ENCODE data around the gene ING5. TPM values are rescaled to one million over a fixed set of nuclear protein-coding genes. Genes with fewer than 3 reads are reported as not detected.
"Not testable (repeated sequence)": the region's sequence is repeated elsewhere in the genome, so short reads cannot be mapped to it uniquely, and the experiment has no call there.

Gene ING5
- total RNA-seq, 1 experiment from 2014 or later = 22.2 TPM

DNA sequence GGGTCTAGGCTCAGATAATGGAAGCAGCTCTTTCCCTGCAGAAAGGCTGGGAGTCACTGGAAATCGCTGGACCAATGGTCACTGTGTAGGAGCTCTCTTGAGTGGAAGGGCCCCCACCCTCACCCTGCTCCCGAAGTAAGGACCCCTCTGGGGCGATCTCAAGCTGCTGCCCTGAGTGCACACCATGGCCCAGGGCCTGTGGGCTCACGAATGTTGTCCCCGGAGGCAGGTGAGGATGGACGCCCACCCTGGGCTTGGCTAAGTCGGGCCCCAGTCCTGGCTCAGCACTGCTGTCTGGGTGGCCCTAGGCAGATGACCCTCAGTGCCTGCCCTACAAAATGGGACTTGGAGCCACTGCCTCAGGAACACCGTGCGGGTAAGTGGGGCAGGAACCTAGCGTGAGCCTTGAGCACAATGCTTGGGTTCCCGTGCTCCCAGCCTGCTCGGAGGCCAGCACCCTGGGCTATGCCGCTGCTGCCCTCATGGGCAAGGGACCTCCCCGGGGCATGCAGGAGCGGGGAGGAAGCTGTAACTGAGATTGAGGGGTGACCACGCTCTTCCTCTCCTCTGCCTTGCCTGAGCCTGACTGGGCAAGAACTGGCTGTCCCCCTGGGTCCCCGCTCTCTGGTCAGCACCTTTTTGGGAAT lies 36.3 kb downstream of the ING5 start:
- no peak for DNase-seq (ENCODE audit: low read depth)

DNA sequence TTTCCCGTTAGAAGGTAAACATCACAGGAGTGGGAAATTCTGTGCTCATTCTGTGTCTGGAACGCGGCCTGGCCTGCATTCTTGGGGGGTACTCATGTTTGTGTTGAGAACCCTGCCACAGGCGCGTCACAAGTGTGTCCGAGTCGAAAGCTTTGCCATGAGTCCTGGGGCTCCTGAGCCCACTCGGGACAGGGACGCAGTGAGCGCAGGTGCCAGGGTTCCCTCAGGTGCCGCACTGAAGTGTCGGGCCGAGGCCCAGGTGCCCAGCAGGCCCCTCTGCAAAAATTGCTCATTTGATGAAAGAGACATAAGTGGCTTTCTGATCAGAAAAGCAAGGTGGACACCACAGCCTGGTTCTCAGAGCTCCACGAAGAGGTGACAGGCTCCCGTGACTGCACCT lies 37.3 kb downstream of the ING5 start:
- DNase-seq (ENCODE audit: low read depth) = no peak

DNA sequence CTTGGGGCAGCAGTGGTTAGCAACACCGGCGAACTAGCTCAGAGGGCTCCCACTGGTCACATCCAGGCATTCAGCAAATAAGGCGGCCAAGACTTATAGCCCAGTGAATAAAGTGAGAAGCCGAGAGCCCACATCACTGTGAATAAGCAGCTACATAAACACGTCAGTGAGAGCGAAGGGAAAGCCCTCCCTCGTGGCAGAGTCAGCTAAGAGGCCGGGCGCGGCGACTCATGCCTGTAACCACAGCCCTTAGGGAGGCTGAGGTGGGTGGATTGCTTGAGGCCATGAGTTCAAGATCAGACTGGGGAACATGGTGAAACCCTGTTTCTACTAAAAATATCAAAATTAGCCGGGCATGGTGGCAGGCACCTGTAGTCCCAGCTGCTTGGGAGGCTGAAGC lies 37.8 kb downstream of the ING5 start:
- peak; percentile 64 for DNase-seq (ENCODE audit: low read depth)

DNA sequence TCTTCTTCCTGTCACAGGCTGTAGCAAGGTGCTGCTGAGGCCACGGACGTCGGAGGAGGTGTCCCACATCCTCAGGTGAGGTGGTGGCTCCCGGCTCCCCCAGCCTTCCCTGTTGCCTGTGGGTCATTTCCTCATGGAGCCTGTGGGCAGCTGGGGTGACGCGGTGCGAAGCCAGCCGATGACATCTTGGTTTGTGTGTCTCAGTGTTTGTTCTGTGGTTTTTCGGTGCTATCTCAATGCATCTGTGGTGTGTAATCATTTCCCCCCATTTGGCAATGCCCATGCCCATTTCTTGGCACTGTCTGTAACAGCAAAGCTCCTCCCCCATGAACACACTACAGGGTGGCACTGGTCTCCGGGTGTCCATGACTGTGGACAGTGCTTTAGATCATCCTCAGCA lies 39.2 kb downstream of the ING5 start:
- DNase-seq (ENCODE audit: low read depth) = peak; percentile 82

DNA sequence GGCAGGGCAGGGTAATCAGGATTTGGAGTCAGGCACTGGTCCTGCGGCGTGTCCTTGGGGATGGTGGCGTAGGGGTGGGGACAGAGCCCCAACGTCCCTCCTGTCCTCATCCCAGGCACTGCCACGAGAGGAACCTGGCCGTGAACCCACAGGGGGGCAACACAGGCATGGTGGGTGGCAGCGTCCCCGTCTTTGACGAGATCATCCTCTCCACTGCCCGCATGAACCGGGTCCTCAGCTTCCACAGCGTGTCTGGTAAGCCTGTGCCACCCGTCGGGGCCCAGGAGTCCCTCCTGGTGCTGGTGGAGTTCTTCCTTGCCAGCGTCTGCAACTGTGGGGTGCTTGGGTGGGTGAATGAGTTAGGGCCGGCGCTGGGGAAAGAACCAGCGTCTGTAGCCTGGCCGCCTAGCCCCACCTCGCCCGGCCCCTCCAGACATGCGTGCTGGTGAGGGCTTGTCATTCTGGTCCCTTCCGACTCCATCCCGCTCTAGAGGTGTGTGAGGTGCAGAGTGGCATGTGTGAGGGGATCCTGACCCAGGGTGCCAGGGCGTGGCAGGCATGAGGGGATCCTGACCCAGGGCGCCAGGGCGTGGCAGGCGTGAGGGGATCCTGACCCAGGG lies 40.6 kb downstream of the ING5 start:
- no peak for DNase-seq (ENCODE audit: low read depth)

DNA sequence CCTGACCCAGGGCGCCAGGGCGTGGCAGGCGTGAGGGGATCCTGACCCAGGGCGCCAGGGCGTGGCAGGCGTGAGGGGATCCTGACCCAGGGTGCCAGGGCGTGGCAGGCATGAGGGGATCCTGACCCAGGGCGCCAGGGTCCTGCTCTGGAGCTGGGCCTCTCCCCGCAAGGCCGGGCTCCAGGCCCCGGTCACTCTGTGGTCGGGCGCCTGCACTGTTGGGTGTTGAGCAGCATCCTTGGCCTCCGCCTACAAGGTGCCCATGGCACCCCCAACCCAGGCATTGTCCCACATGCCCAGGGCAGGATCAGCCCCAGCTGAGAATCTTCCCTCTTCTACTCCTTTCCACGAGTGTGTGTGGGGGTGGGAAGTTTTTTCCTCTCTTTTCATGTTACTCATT lies 41.2 kb downstream of the ING5 start:
- not testable (repeated sequence) for DNase-seq (ENCODE audit: low read depth)

DNA sequence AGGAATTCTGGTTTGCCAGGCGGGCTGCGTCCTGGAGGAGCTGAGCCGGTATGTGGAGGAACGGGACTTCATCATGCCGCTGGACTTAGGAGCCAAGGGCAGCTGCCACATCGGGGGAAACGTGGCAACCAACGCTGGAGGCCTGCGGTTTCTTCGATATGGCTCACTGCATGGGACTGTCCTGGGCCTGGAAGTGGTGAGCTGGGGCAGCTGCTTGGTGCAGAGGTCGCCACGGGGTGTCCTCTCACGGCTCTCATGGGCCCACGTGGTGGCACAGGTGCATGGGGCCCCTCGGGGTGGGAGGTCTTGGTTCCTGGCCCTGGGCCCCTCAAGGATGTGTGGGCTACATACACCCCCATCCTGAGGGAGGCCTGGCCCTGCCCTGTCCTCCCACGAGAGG lies 41.8 kb downstream of the ING5 start:
- DNase-seq (ENCODE audit: low read depth) = no peak

DNA sequence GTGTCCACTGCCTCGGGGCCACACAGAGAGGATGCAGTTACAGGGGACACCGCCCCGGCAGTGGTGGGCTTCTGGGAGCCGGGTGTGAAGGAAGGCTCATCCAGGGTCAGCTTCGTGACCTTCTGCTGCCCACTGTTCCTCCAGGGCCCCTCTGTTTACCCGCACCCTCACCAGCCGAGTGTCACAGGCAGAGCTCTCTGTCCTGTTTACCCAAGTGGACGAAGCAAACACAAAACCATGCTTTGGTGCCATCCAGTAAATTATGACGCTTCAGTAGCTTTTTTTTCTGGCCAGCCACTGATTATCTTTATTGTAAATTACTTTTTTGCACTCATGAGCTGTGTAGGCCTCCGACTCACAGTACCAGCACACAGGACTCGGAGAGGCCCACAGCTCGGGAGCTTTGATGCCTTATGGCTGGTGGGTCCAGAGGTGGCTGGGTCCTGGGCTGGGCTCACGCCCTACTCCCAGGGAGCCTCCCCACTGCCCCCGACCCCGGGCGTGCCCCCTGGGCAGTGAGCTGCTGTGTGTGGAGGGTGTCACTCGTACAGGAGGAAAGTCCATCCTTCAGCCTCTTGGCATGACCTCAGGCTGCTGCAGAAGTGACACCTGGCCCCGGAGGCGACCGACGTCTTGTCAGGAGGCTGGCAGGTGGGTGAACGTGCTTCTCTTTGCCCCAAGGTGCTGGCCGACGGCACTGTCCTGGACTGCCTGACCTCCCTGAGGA lies 42.4 kb downstream of the ING5 start:
- DNase-seq (ENCODE audit: low read depth) = no peak

DNA sequence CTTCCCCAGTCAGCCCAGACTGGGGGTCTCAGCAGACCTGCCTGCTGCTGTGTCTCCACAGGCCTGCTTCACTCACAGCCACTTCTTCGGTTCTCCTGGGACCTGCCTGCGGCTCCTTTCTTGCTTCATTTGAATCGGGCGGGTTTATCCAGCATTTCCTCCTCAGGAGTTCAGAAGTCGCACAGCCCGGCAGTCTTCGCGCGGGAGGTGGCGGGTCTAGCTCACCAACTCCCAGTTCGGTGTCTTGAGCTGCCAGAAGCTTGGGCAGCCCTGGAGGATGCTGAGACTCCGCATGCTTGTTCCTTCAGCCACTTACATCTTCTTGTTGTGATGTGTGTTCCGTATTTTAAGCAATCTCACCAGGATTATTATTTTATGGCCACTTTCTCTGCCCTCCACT lies 43.4 kb downstream of the ING5 start:
- no peak for DNase-seq (ENCODE audit: low read depth)

DNA sequence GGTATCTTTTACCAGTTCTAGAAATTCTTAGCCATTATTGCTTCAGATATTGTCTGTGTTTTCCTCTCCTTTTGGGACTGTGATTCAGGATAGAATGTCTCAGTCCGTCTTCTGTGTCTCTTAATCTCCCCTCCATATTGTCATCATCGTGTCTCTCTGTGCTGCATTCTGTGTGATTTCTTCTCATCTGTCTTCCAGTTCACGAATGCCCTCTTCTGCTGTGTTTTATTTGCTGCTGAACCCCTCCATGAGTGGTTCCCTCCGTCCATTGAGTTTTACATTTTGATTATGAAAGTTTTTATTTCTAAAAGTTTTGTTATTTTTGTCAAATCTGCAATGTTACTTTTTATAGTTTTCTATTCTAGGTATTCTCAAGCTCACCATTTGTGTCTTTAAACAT lies 44.2 kb downstream of the ING5 start:
- no peak for DNase-seq (ENCODE audit: low read depth)

DNA sequence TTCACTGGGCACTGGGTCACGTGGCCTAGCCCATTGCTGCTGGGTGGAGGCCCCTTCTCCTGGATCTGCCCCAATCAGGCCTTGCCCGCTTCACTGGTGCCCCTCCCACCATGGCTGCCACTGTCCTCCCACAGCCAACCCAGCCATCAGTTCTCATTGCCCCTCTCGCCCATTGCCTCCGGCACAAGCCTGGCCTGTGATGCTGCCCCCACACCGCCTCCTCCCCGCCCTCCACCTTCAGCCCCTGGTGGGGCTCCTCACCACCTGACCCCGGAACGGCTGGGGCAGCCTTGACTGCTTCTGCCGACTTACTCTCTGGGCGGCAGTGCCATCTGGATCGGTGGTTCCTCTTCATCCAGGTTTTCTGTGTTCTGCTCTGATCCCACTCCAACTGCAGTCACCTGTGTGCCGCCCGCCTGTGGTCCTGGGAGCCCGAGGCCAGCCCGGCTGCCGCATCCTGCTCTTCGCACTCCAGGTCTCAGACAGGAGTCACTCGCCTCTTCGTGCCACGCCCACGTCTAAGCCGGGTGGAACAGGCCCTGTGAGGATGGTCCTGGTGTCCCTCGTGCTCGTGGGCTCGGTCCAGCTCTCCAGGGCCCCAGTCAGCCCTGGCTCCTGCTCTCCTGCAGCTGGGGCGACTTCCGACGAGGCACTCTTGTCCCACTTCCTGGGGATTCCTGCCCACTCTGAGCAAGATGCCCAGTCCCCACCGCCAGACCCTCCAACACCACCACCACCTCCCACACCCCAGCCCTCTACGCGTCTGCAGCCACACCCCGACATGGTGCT lies 46.8 kb downstream of the ING5 start:
- DNase-seq (ENCODE audit: low read depth) = no peak

DNA sequence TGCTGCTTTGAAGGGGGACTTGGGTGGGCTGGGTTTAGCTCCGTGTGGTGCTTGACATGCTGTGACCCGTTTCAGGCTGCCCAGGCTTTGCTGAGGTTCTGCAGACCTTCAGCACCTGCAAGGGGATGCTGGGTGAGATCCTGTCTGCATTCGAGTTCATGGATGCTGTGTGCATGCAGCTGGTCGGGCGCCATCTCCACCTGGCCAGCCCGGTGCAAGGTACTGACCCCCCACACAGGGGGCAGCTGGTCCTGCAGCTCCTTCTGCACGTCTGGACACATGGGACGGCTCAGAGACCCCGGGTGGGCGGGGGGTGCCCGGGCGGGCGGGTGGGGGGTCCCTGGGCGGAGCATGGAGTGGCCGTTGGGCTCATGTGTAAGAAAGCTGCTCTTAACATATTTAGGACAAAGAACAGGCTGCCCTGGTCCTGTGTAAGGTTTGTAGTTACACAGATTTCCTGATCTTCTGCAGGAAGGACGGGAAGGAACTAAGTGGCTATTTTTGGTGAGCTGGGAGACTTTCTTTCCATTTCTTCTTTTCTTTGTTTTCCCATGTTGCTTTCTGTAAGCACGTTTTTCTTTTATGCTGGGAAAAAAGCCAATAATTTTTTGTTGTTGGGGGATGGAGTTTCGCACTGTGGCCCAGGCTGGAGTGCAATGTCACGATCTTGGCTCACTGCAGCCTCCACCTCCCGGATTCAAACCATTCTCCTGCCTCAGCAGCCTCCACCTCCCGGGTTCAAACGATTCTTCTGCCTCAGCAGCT lies 48.4 kb downstream of the ING5 start:
- DNase-seq (ENCODE audit: low read depth) = no peak

DNA sequence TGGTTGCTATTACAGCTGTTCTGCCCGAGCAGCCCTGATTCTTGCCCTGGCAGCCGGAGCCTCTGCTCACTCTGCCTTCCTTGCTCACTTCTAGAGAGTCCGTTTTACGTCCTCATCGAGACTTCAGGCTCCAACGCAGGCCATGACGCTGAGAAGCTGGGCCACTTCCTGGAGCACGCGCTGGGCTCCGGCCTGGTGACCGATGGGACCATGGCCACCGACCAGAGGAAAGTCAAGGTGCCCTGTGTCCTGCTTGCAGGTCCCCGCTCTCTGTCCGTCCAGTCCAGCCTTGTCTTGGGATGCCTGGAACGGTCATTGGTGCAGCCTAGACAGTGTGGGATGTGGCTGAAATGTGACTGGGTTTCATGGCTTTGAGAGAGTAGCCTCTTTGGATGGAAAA lies 49.3 kb downstream of the ING5 start:
- DNase-seq (ENCODE audit: low read depth) = no peak

DNA sequence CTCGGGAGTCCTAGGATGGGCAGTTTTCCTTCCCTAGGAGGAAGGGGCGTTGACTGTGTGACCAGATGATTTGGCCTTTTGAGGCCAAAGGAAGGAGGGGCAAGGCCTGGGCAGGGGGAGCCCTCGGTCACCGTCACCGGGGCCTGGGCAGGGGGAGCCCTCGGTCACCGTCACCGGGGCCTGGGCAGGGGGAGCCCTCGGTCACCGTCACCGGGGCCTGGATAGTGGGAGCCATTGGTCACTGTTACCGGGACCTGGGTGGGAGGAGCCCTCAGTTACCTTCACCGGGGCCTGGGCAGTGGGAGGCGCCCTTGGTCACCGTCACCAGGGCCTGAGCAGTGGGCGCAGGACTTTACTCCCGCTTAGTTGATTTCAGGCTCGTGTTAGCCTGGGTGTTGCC lies 49.9 kb downstream of the ING5 start:
- DNase-seq (ENCODE audit: low read depth) = no peak

DNA sequence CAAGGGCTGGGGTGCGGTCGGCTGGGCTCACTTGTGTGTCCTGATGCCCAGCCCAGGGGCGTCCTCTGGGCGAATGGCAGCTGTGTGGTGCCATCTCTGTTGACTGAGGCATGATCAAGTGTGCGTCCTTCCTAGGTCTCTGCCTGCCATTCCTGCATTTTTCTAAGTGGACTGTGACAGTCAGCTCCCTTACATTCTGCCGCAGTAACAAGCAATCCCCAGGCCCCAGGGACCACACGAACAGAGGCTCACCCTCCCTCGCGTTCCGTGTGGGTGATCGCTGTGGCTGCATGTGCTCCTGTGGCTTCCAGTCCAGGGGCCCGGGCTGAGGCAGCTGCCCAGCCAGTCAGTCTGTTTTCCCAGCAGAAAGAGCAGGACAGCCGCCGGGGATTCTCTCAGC lies 50.4 kb downstream of the ING5 start:
- DNase-seq (ENCODE audit: low read depth) = no peak

DNA sequence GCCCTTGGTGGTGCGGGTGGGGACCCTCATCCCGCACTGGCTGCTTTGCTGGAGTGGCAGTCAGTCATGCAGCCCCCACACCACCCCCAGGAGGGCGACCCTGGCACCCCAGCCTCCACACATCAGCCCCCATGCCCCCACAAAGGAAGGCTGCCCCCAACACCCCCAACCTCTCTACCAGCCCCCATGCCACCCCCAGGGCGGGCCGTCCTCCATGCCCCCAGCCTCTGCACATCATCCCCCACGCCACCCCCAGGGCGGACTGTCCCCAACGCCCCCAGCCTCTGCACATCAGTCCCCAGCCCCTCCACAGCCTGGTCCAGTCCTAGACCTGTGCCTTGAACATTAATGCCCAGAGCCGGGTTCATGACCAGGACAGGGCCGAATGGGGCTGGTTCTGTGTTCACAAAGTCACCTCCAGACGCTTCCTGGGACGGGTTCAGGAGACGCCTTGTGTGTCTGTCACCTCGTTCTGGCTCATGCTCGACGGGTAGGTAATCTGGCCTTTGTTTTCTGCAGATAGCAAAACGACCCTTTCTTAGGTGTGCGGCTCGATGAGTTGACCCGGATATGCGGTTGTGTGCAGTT lies 50.9 kb downstream of the ING5 start:
- DNase-seq (ENCODE audit: low read depth) = no peak

DNA sequence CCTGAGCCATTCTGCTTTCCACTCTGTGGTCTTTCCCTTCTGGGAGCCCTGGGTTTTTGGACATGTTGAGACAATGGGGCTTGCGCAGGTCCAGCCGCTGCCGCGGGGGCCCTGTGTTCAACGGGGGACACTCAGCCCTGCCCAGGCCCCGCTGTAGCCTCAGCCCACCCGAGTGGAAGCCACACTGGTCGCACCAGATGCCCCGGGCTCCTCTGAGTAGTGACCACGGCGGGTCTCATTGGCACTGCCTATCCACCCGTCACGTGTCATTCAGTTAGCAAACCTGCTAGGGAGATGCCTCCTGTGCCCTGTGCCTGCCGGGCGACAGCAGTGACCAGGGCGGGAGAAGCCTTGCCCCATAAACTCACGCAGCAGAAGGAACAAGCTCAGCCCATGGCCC lies 51.7 kb downstream of the ING5 start:
- DNase-seq (ENCODE audit: low read depth) = no peak

DNA sequence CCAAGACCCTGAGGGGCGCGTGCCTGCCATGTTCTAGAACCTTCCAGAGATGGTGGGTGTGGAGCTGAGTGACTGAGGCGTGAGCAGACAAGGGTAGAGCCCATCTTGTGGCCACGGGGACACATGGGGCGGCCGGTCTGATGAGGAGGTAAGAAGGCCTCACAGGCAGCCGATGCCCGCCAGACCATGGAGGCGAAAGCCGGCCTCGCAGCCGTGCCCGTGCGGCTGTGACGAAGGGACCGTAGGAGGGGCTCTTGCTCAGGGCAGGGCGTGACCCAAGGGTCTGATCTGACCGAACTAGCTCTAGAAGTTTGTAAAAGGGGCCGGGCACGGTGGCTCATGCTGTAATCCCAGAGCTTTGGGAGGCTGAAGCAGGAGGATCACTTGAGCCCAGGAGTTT lies 52.2 kb downstream of the ING5 start:
- no peak for DNase-seq (ENCODE audit: low read depth)

DNA sequence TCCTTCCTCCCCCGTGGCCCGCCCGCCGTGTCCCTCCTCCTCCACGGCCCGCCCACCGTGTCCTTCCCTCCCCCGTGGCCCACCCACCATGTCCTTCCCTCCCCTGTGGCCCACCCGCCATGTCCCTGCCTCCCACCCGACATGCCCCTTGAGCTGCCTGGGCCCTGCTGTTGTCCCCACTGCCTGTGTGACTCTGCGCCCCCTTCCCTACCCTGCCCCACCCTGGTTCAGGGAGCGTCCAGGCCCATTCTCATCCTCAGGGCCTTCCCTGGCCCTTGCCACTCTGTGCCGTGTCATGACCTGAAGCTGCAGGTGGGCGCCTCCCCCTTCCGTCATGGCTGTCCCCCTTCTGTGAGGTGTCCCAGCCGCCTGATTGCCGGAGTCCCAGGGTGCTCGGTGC lies 53.3 kb downstream of the ING5 start:
- DNase-seq (ENCODE audit: low read depth) = no peak

DNA sequence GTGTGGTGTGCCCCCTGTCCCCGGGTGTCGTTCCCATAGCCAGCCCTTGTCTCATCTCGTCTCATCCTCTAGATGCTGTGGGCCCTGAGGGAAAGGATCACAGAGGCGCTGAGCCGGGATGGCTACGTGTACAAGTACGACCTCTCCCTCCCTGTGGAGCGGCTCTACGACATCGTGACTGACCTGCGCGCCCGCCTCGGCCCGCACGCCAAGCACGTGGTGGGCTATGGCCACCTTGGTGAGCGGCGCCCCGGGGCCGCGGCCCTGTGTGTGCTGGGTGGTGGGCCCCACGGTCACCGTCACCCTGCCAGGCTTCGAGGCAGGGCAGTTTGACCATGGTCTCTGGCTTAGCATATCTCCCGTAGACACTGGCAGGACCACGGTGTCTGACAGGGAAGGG lies 53.9 kb downstream of the ING5 start:
- no peak for DNase-seq (ENCODE audit: low read depth)
